Activated CD4-positive, CD25-positive, alpha-beta regulatory T cell treated with anti-CD3 and anti-CD28 coated beads, Interleukin-2, amount 50 U/mL, for 16 hours (primary cell): ENCODE measurements around the gene VOPP1.

ENCODE experiments used
- DNase-seq: peaks from one replicate; pipeline ENCODE4 v3.0.0-alpha.2; 2020; ENCODE audit warnings: low read depth, low spot score

The VOPP1 gene

GRCh38 chr7:55555160-55555559 is 17.1 kb downstream of the VOPP1 start:
- DNase-seq: no peak

- DNase-seq: no peak
Observed at GRCh38 chr7:55554038-55554437, 18.3 kb downstream of the VOPP1 start.

GRCh38 chr7:55553024-55553345 is 19.3 kb downstream of the VOPP1 start:
- DNase-seq: no peak

GRCh38 chr7:55552320-55553023 is 19.8 kb downstream of the VOPP1 start:
- DNase-seq: no peak

- DNase-seq: no peak
Observed at GRCh38 chr7:55550841-55551537, 21.3 kb downstream of the VOPP1 start.

- DNase-seq: no peak
Observed at GRCh38 chr7:55550010-55550663, 22.2 kb downstream of the VOPP1 start.

GRCh38 chr7:55549457-55549856 is 22.8 kb downstream of the VOPP1 start:
- DNase-seq: no peak

- no peak for DNase-seq
Observed at GRCh38 chr7:55548295-55548731, 24.0 kb downstream of the VOPP1 start.

- DNase-seq: no peak
Observed at GRCh38 chr7:55546814-55547213, 25.5 kb downstream of the VOPP1 start.

GRCh38 chr7:55545496-55545895 is 26.8 kb downstream of the VOPP1 start:
- DNase-seq: no peak

GRCh38 chr7:55540226-55540858 is 32.0 kb downstream of the VOPP1 start:
- DNase-seq: no peak

GRCh38 chr7:55539380-55539779 is 32.9 kb downstream of the VOPP1 start:
- no peak for DNase-seq

- no peak for DNase-seq
Observed at GRCh38 chr7:55538538-55538937, 33.8 kb downstream of the VOPP1 start.

GRCh38 chr7:55537458-55537990 is 34.8 kb downstream of the VOPP1 start:
- no peak for DNase-seq

GRCh38 chr7:55536619-55537457 is 35.5 kb downstream of the VOPP1 start:
- DNase-seq: no peak

GRCh38 chr7:55535617-55536016 is 36.7 kb downstream of the VOPP1 start:
- no peak for DNase-seq

GRCh38 chr7:55534916-55535590 is 37.2 kb downstream of the VOPP1 start:
- no peak for DNase-seq

- DNase-seq: peak; percentile 52
Observed at GRCh38 chr7:55534262-55534915, 37.9 kb downstream of the VOPP1 start.

- no peak for DNase-seq
Observed at GRCh38 chr7:55533729-55534080, 38.6 kb downstream of the VOPP1 start.

- DNase-seq: peak; percentile 60
Observed at GRCh38 chr7:55533050-55533728, 39.1 kb downstream of the VOPP1 start.
